Activated B cell treated with CpG ODN at 0.5 μM for 24 hours (primary cell): ENCODE measurements around the gene RCOR1. TPM values are rescaled to one million over a fixed set of nuclear protein-coding genes. Genes with fewer than 3 reads are reported as not detected.

Experiments
- ATAC-seq: fragments of 200-7000 bp; cut with Tn5 transposase; one replicate; pipeline ENCODE4 v1.10.0; 2021; ENCODE audit warnings: low read depth, mild to moderate bottlenecking, moderate library complexity
- CTCF ChIA-PET: fragments of 350-600 bp; sonication (Branson Sonifier 250); formaldehyde crosslinking; loops from one replicate; lab custom pipeline; 2021; ENCODE audit warnings: antibody characterized with exemption; lab: Charles Lee
- POLR2A ChIA-PET: fragments of 350-600 bp; sonication (Branson Sonifier 250); formaldehyde crosslinking; loops from one replicate; lab custom pipeline; 2021; ENCODE audit warnings: antibody characterized with exemption; lab: Charles Lee
- DNase-seq: peaks from one replicate; pipeline ENCODE4 v3.0.0; 2022
- H3K27ac Mint-ChIP-seq: one replicate; pipeline ENCODE4 v1.8.0; 2020; ENCODE audit warnings: mixed read lengths
- H3K27me3 Mint-ChIP-seq: one replicate; pipeline ENCODE4 v1.8.0; 2021; ENCODE audit warnings: mixed read lengths
- H3K36me3 Mint-ChIP-seq: one replicate; pipeline ENCODE4 v1.8.0; 2021; ENCODE audit warnings: low read depth, mixed read lengths
- H3K4me1 Mint-ChIP-seq: one replicate; pipeline ENCODE4 v1.8.0; 2021; ENCODE audit warnings: mixed read lengths
- H3K4me3 Mint-ChIP-seq: one replicate; pipeline ENCODE4 v1.8.0; 2020; ENCODE audit warnings: mild to moderate bottlenecking, mixed read lengths
- H3K9me3 Mint-ChIP-seq: one replicate; pipeline ENCODE4 v1.8.0; 2020; ENCODE audit warnings: mixed read lengths
- intact Hi-C: fragments of 100-400 bp; cut with micrococcal nuclease; formaldehyde crosslinking; loops from one replicate; pipeline ENCODE4 v1.15.1; 2024
- total RNA-seq: library from RNA; stranded (reverse); gene quantifications from 2 replicates; pipeline ENCODE4 v1.2.3, GENCODE V29; 2022
- TF ChIP-seq, protein P1 (sequence below): fragments of 200-600 bp; IDR thresholded peaks from one replicate; pipeline ENCODE4 v1.8.0; 2022; ENCODE audit warnings: antibody characterized with exemption, mild to moderate bottlenecking

Gene RCOR1
- total RNA-seq, 1 donor from 2014 or later, result 23.0 TPM

DNA sequence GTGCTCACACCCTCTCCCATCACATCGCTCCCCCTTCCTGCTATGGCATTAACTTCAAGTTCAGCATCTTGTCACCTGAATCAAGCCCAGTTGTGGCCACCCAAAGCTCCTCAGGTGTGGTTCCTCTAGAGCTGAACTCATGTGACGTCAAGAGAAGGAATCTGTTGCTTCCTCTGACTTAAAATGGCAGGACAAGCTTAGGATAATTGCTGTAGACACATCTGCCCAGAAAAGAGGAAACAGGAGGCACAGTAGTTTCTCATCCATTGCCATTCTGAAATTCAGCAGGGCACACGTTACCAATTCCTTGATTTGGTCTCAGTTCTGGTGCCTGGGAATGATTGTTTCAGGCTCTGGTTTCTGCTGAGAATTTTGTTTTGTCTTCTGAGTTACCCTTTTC lies 52.1 kb downstream of the RCOR1 start:
- DNase-seq (no peak), ATAC-seq (no peak)
- CTCF ChIA-PET, result no interaction called here
- no peaks in the 10 kb centered on the region for H3K9me3 Mint-ChIP-seq
- H3K4me3 Mint-ChIP-seq, result peak overlapping the region; percentile 20
- H3K36me3 Mint-ChIP-seq, result no peaks in the 10 kb centered on the region
- H3K27ac Mint-ChIP-seq, result peak overlapping the region; percentile 31
- peaks cover 61% of the 10 kb centered on the region for H3K4me1 Mint-ChIP-seq
- H3K27me3 Mint-ChIP-seq, result no peaks in the 10 kb centered on the region
- POLR2A ChIA-PET, result interaction anchor here (0.6 kb wide), 1 partner anchor 118 kb away, joined by 3 read pairs; no protein-coding TSS in a partner anchor
- intact Hi-C loops, result loop anchor here (5.0 kb wide), 1 partner anchor 37 kb away; no protein-coding TSS in a partner anchor
- TF ChIP-seq, protein P1, sequence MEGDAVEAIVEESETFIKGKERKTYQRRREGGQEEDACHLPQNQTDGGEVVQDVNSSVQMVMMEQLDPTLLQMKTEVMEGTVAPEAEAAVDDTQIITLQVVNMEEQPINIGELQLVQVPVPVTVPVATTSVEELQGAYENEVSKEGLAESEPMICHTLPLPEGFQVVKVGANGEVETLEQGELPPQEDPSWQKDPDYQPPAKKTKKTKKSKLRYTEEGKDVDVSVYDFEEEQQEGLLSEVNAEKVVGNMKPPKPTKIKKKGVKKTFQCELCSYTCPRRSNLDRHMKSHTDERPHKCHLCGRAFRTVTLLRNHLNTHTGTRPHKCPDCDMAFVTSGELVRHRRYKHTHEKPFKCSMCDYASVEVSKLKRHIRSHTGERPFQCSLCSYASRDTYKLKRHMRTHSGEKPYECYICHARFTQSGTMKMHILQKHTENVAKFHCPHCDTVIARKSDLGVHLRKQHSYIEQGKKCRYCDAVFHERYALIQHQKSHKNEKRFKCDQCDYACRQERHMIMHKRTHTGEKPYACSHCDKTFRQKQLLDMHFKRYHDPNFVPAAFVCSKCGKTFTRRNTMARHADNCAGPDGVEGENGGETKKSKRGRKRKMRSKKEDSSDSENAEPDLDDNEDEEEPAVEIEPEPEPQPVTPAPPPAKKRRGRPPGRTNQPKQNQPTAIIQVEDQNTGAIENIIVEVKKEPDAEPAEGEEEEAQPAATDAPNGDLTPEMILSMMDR, result no peak

- TF ChIP-seq, protein P1, result no peak
- Mint-ChIP-seq H3K4me3 (peak overlapping the region; percentile 6), H3K4me1 (peaks cover 69% of the 10 kb centered on the region), H3K9me3 (no peaks in the 10 kb centered on the region), H3K36me3 (no peaks in the 10 kb centered on the region), H3K27ac (peak overlapping the region; percentile 0), H3K27me3 (no peaks in the 10 kb centered on the region)
- DNase-seq (no peak), ATAC-seq (peak; percentile 18)
- CTCF ChIA-PET, result interaction anchor here (1.0 to 1.2 kb wide), 2 partner anchors 49 to 51 kb away, joined by 3 to 4 read pairs; no protein-coding TSS in a partner anchor
- intact Hi-C loops, result no loop called here
- POLR2A ChIA-PET, result interaction anchor here (0.6 to 1.1 kb wide), 2 partner anchors 17 to 166 kb away, joined by 3 to 5 read pairs; no protein-coding TSS in a partner anchor
Observed at GRCh38 chr14:102645746-102646440, 53.4 kb downstream of the RCOR1 start.

- ChIA-PET POLR2A (interaction anchor here (1.1 kb wide), 1 partner anchor 17 kb away, joined by 3 read pairs; no protein-coding TSS in a partner anchor), CTCF (interaction anchor here (1.0 to 1.2 kb wide), 2 partner anchors 48 to 52 kb away, joined by 3 to 4 read pairs; no protein-coding TSS in a partner anchor)
- no peaks in the 10 kb centered on the region for H3K36me3 Mint-ChIP-seq
- peaks cover 71% of the 10 kb centered on the region for H3K4me1 Mint-ChIP-seq
- H3K27ac Mint-ChIP-seq, result no peak overlapping the region
- no peak overlapping the region for H3K4me3 Mint-ChIP-seq
- ATAC-seq, result peak; percentile 45
- H3K27me3 Mint-ChIP-seq, result no peaks in the 10 kb centered on the region
- no peak for DNase-seq
- TF ChIP-seq, protein P1, result no peak
- H3K9me3 Mint-ChIP-seq, result no peaks in the 10 kb centered on the region
- intact Hi-C loops, result no loop called here
Observed at GRCh38 chr14:102646615-102647014, 54.2 kb downstream of the RCOR1 start.

GRCh38 chr14:102652194-102652593 lies 59.7 kb downstream of the RCOR1 start:
- DNase-seq (no peak), ATAC-seq (no peak)
- ChIA-PET POLR2A (no interaction called here), CTCF (no interaction called here)
- H3K4me3 Mint-ChIP-seq, result no peak overlapping the region
- peaks cover 2% of the 10 kb centered on the region for H3K36me3 Mint-ChIP-seq
- H3K4me1 Mint-ChIP-seq, result peaks cover 37% of the 10 kb centered on the region
- H3K27me3 Mint-ChIP-seq, result no peaks in the 10 kb centered on the region
- H3K27ac Mint-ChIP-seq, result no peak overlapping the region
- TF ChIP-seq, protein P1, result no peak
- intact Hi-C loops, result no loop called here
- H3K9me3 Mint-ChIP-seq, result peaks cover 4% of the 10 kb centered on the region

GRCh38 chr14:102654298-102654697 lies 61.8 kb downstream of the RCOR1 start:
- Mint-ChIP-seq H3K4me3 (no peak overlapping the region), H3K36me3 (peaks cover 2% of the 10 kb centered on the region), H3K27me3 (no peaks in the 10 kb centered on the region), H3K4me1 (peaks cover 42% of the 10 kb centered on the region), H3K27ac (no peak overlapping the region), H3K9me3 (peaks cover 4% of the 10 kb centered on the region)
- intact Hi-C loops, result no loop called here
- ChIA-PET CTCF (interaction anchor here (1.0 to 1.3 kb wide), 2 partner anchors 37 to 40 kb away, joined by 3 read pairs; no protein-coding TSS in a partner anchor), POLR2A (no interaction called here)
- DNase-seq (no peak), ATAC-seq (no peak)
- TF ChIP-seq, protein P1, result no peak
